ENCODE measurements around the gene MPHOSPH6.

DNA sequence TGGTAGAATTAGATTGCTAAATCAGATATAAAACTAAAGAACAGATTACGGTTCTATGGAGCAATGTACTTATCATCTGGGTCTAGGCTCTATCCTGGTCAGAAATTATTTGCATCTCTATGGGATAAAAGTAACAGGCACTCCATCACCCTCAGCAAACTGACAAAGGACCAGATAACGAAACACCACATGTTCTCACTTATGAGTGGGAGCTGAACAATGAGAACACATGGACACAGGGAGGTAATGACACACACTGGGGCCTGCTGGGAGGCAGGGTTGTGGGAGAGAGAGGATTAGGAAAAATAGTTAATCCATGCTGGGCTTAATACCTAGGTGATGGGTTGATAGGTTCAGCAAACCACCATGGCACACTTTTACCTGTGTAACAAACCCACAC lies 61.9 kb downstream of the MPHOSPH6 start:
- no peak for TF ChIP-seq EZH2 (IDR thresholded peaks at IDR 0.05; ENCODE audit: low read length, unreplicated experiment)
- TF ChIP-seq, protein P1, sequence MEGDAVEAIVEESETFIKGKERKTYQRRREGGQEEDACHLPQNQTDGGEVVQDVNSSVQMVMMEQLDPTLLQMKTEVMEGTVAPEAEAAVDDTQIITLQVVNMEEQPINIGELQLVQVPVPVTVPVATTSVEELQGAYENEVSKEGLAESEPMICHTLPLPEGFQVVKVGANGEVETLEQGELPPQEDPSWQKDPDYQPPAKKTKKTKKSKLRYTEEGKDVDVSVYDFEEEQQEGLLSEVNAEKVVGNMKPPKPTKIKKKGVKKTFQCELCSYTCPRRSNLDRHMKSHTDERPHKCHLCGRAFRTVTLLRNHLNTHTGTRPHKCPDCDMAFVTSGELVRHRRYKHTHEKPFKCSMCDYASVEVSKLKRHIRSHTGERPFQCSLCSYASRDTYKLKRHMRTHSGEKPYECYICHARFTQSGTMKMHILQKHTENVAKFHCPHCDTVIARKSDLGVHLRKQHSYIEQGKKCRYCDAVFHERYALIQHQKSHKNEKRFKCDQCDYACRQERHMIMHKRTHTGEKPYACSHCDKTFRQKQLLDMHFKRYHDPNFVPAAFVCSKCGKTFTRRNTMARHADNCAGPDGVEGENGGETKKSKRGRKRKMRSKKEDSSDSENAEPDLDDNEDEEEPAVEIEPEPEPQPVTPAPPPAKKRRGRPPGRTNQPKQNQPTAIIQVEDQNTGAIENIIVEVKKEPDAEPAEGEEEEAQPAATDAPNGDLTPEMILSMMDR (conservative IDR thresholded peaks at IDR 0.05; ENCODE audit: low read depth, low read length): no peak
- TF ChIP-seq EZH2phosphoT487 (IDR thresholded peaks at IDR 0.05; ENCODE audit: borderline replicate concordance, low read length): no peak

All from PC-3 (cell line).